Activated CD4-positive, alpha-beta T cell treated with anti-CD3 and anti-CD28 coated beads, Interleukin-2, Interleukin-4, amounts not matched to agents 100 ng/mL and 50 ng/mL, durations not matched to agents 16 hours and 8 hours (primary cell): Measurements from ENCODE around the gene SLA2.
"Not testable (repeated sequence)": the region's sequence is repeated elsewhere in the genome, so short reads cannot be mapped to it uniquely, and the experiment has no call there.

Experiments used
- DNase-seq: peaks from one replicate; pipeline ENCODE4 v3.0.0-alpha.2; 2020; ENCODE audit warnings: low spot score

Gene SLA2

GRCh38 chr20:36645353-36645752, 643 bp downstream of the SLA2 start:
- no peak for DNase-seq

GRCh38 chr20:36644706-36645095, 1.3 kb downstream of the SLA2 start:
- DNase-seq, result peak; percentile 58

GRCh38 chr20:36644032-36644705, 1.8 kb downstream of the SLA2 start:
- DNase-seq, result peak; percentile 68

- DNase-seq, result no peak
These were observed 3.9 kb downstream of the SLA2 start for GRCh38 chr20:36642136-36642535.

GRCh38 chr20:36641506-36641843, 4.5 kb downstream of the SLA2 start:
- DNase-seq, result no peak

- not testable (repeated sequence) for DNase-seq
These were observed 7.1 kb downstream of the SLA2 start for GRCh38 chr20:36638876-36639400.

- DNase-seq, result no peak
These were observed 11.7 kb downstream of the SLA2 start for GRCh38 chr20:36634342-36634741.

GRCh38 chr20:36633285-36633772, 12.7 kb downstream of the SLA2 start:
- DNase-seq, result no peak

GRCh38 chr20:36632487-36633284, 13.3 kb downstream of the SLA2 start:
- no peak for DNase-seq

- no peak for DNase-seq
These were observed 13.9 kb downstream of the SLA2 start for GRCh38 chr20:36632147-36632486.

GRCh38 chr20:36631646-36632045, 14.3 kb downstream of the SLA2 start:
- no peak for DNase-seq

- peak; percentile 62 for DNase-seq
These were observed 16.0 kb downstream of the SLA2 start for GRCh38 chr20:36629719-36630681.

GRCh38 chr20:36628076-36628475, 17.9 kb downstream of the SLA2 start:
- DNase-seq, result peak; percentile 19

GRCh38 chr20:36624944-36625324, 21.1 kb downstream of the SLA2 start:
- no peak for DNase-seq

GRCh38 chr20:36624068-36624943, 21.7 kb downstream of the SLA2 start:
- no peak for DNase-seq

- DNase-seq, result no peak
These were observed 22.6 kb downstream of the SLA2 start for GRCh38 chr20:36623444-36623843.

GRCh38 chr20:36620917-36621316, 25.1 kb downstream of the SLA2 start:
- no peak for DNase-seq

GRCh38 chr20:36614781-36615557, 31.0 kb downstream of the SLA2 start:
- DNase-seq, result no peak

- no peak for DNase-seq
These were observed 32.0 kb downstream of the SLA2 start for GRCh38 chr20:36613974-36614373.

GRCh38 chr20:36611625-36612024, 34.4 kb downstream of the SLA2 start:
- no peak for DNase-seq

GRCh38 chr20:36608388-36608728, 37.6 kb downstream of the SLA2 start:
- DNase-seq, result not testable (repeated sequence)
